Measurements from ENCODE around the gene VASH1. TPM values are rescaled to one million over a fixed set of nuclear protein-coding genes. Genes with fewer than 3 reads are reported as not detected.

The VASH1 gene
- total RNA-seq, 1 donor from 2014 or later: 13.6 TPM

GRCh38 chr14:76762411-76763095 lies 1.3 kb downstream of the VASH1 start:
- Mint-ChIP-seq H3K4me1 (ENCODE audit: low read depth, unreplicated experiment) (peaks cover 10% of the 10 kb centered on the region), H3K9me3 (ENCODE audit: unreplicated experiment) (peaks cover 5% of the 10 kb centered on the region), H3K36me3 (ENCODE audit: low read depth, unreplicated experiment) (peaks cover 5% of the 10 kb centered on the region), H3K27ac (ENCODE audit: unreplicated experiment) (no peak overlapping the region), H3K4me3 (ENCODE audit: unreplicated experiment) (peak overlapping the region; percentile 91), H3K27me3 (ENCODE audit: low read depth, unreplicated experiment) (peaks cover 12% of the 10 kb centered on the region)
- Histone ChIP-seq H3K9ac (ENCODE audit: low read length) (peak overlapping the region; percentile 86), H3K4me3 (ENCODE audit: insufficient read depth, low read depth, low read length) (peak overlapping the region; percentile 64), H3K4me2 (ENCODE audit: low read length) (peak overlapping the region; percentile 98), H3K79me2 (ENCODE audit: insufficient read depth, low read length) (no peaks in the 10 kb centered on the region), H4K20me1 (ENCODE audit: insufficient read depth, low read length) (peaks cover 12% of the 10 kb centered on the region), H3K27me3 (ENCODE audit: insufficient read depth, low read length) (peaks cover 2% of the 10 kb centered on the region), H3K27ac (ENCODE audit: low read depth, low read length) (no peak overlapping the region), H3K4me1 (ENCODE audit: insufficient read depth, low read length) (peaks cover 7% of the 10 kb centered on the region), H3K36me3 (ENCODE audit: insufficient read depth, low read length) (no peaks in the 10 kb centered on the region), H3K9me3 (ENCODE audit: insufficient read depth, low read depth, low read length) (no peaks in the 10 kb centered on the region), H2AFZ (ENCODE audit: low read depth, low read length) (peak overlapping the region; percentile 96)
- no peak for FAIRE-seq
- DNase-seq (ENCODE audit: low read depth): no peak
- no peak for TF ChIP-seq EZH2 (IDR thresholded peaks at IDR 0.05; ENCODE audit: insufficient read depth, low read length)
- no peak for TF ChIP-seq CTCF (IDR thresholded peaks at IDR 0.05; ENCODE audit: insufficient read depth, low read depth, low read length)

GRCh38 chr14:76763096-76764041 lies 2.1 kb downstream of the VASH1 start:
- Histone ChIP-seq H3K9me3 (ENCODE audit: insufficient read depth, low read depth, low read length) (no peaks in the 10 kb centered on the region), H3K9ac (ENCODE audit: low read length) (no peak overlapping the region), H3K79me2 (ENCODE audit: insufficient read depth, low read length) (no peaks in the 10 kb centered on the region), H3K27me3 (ENCODE audit: insufficient read depth, low read length) (peaks cover 2% of the 10 kb centered on the region), H4K20me1 (ENCODE audit: insufficient read depth, low read length) (peaks cover 12% of the 10 kb centered on the region), H3K27ac (ENCODE audit: low read depth, low read length) (no peak overlapping the region), H3K4me1 (ENCODE audit: insufficient read depth, low read length) (peaks cover 9% of the 10 kb centered on the region), H2AFZ (ENCODE audit: low read depth, low read length) (no peak overlapping the region), H3K36me3 (ENCODE audit: insufficient read depth, low read length) (no peaks in the 10 kb centered on the region), H3K4me3 (ENCODE audit: insufficient read depth, low read depth, low read length) (peak overlapping the region; percentile 64), H3K4me2 (ENCODE audit: low read length) (peak overlapping the region; percentile 98)
- FAIRE-seq: peak; percentile 66
- peaks cover 8% of the 10 kb centered on the region for H3K27me3 Mint-ChIP-seq (ENCODE audit: low read depth, unreplicated experiment)
- H3K36me3 Mint-ChIP-seq (ENCODE audit: low read depth, unreplicated experiment): peaks cover 5% of the 10 kb centered on the region
- H3K9me3 Mint-ChIP-seq (ENCODE audit: unreplicated experiment): peaks cover 5% of the 10 kb centered on the region
- peak overlapping the region; percentile 91 for H3K4me3 Mint-ChIP-seq (ENCODE audit: unreplicated experiment)
- peak; percentile 37 for DNase-seq (ENCODE audit: low read depth)
- peak overlapping the region; percentile 12 for H3K27ac Mint-ChIP-seq (ENCODE audit: unreplicated experiment)
- H3K4me1 Mint-ChIP-seq (ENCODE audit: low read depth, unreplicated experiment): peaks cover 10% of the 10 kb centered on the region
- TF ChIP-seq CTCF (IDR thresholded peaks at IDR 0.05; ENCODE audit: insufficient read depth, low read depth, low read length): no peak
- TF ChIP-seq EZH2 (IDR thresholded peaks at IDR 0.05; ENCODE audit: insufficient read depth, low read length): no peak
